ENCODE measurements around the gene POLN.
A peak's percentile ranks its signal among the peaks of the same experiment; 100 is the strongest.

The POLN gene

GRCh38 chr4:2150076-2150475 lies 91.8 kb downstream of the POLN start:
- TF ChIP-seq, protein P1, sequence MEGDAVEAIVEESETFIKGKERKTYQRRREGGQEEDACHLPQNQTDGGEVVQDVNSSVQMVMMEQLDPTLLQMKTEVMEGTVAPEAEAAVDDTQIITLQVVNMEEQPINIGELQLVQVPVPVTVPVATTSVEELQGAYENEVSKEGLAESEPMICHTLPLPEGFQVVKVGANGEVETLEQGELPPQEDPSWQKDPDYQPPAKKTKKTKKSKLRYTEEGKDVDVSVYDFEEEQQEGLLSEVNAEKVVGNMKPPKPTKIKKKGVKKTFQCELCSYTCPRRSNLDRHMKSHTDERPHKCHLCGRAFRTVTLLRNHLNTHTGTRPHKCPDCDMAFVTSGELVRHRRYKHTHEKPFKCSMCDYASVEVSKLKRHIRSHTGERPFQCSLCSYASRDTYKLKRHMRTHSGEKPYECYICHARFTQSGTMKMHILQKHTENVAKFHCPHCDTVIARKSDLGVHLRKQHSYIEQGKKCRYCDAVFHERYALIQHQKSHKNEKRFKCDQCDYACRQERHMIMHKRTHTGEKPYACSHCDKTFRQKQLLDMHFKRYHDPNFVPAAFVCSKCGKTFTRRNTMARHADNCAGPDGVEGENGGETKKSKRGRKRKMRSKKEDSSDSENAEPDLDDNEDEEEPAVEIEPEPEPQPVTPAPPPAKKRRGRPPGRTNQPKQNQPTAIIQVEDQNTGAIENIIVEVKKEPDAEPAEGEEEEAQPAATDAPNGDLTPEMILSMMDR (IDR thresholded peaks at IDR 0.05; ENCODE audit: low read depth, low read length) = no peak
- H3K4me3 ChIP-seq (replicated peaks in 1 of 2; ENCODE audit: low read depth in 2 of 2, low read length in 2 of 2) = no peak overlapping the region
- no peak for DNase-seq (ENCODE audit: low read depth in 2 of 2)

DNA sequence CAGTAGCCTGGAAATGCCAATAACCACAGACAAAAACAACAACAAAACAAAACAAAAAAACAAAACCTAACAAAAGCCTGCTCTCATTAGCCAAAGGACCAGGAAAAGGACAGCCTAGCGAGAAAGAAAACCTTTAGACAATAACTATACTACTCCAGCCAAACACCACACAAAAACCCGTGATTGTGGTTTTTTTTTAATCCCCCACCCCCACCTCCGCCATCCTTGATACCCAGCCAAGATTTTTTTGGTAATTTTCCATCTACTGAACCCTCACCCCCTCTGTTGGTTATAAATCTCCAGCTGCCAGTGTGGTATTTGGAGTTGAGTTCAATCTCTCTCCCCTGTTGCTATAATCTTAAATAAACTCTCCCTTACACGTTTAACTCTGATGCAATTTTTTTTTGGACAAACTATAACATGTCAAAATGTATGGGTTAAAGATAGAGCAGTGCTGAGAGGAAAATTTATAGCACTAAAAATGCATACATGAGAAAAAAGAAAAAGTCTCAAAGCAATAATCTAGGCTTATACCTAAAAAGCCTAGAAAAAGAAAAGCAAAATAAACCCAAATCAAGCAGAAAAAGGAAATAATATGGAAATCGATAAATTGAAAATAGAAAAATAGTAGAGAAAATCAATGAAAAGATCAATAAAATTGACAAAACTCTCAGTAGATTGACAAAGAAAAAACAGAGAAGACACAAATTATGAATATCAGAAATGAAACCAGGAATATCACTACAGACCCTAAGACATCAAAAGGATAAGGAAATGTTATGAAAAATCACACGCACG lies 99.1 kb downstream of the POLN start:
- TF ChIP-seq, protein P1 (IDR thresholded peaks at IDR 0.05; ENCODE audit: low read depth, low read length) = no peak
- peak; percentile 8 to 54 for DNase-seq (ENCODE audit: low read depth in 2 of 2)
- H3K4me3 ChIP-seq (replicated peaks in 1 of 2; ENCODE audit: low read depth in 2 of 2, low read length in 2 of 2) = no peak overlapping the region

- DNase-seq (ENCODE audit: low read depth in 2 of 2) = peak in 1 of 2 donors; percentile 40
- TF ChIP-seq, protein P1 (IDR thresholded peaks at IDR 0.05; ENCODE audit: low read depth, low read length) = no peak
- H3K4me3 ChIP-seq (replicated peaks in 1 of 2; ENCODE audit: low read depth in 2 of 2, low read length in 2 of 2) = no peak overlapping the region
Observed at GRCh38 chr4:2141762-2142451, 100.0 kb downstream of the POLN start.

DNA sequence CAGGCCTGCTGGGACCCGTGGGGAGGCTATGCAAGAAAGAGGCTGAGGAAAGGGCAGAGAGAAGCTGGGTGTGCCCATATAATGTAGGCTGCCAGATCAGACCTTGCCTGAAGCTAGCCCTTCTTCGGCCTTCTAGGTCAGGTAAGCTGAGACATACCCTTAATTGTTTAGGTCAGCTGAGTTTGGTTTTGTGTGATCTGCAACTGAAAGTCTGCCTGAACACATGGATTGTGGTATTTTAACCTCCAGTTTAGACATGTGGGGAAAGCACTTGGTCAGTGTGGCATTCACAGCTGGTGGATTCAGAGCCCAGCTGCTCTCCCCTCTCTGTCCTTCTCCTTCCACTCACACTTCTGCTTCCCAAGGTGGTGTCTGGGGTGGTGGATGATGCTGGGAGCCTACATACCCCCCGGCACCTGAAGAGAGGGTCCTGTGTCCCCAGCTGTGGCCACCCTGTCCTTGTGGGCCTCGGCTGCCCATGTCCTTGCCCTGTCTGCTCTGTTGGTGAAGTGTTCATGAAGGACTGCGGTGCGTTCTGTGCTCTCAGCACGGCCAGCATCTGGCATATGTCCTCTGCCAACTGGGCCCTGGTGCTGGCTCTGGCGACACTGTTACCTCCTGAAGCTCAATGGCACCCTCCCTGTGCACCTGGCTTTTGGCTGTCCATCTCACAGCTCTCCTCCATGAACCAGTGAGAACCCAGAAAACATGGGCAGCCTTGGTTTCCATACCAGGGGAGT lies 100.7 kb downstream of the POLN start:
- DNase-seq (ENCODE audit: low read depth in 2 of 2) = no peak
- TF ChIP-seq, protein P1 (IDR thresholded peaks at IDR 0.05; ENCODE audit: low read depth, low read length) = no peak
- H3K4me3 ChIP-seq (replicated peaks in 1 of 2; ENCODE audit: low read depth in 2 of 2, low read length in 2 of 2) = no peak overlapping the region

GRCh38 chr4:2138846-2139500 lies 102.9 kb downstream of the POLN start:
- DNase-seq (ENCODE audit: low read depth in 2 of 2) = no peak
- no peak overlapping the region for H3K4me3 ChIP-seq (replicated peaks in 1 of 2; ENCODE audit: low read depth in 2 of 2, low read length in 2 of 2)
- TF ChIP-seq, protein P1 (IDR thresholded peaks at IDR 0.05; ENCODE audit: low read depth, low read length) = no peak

DNA sequence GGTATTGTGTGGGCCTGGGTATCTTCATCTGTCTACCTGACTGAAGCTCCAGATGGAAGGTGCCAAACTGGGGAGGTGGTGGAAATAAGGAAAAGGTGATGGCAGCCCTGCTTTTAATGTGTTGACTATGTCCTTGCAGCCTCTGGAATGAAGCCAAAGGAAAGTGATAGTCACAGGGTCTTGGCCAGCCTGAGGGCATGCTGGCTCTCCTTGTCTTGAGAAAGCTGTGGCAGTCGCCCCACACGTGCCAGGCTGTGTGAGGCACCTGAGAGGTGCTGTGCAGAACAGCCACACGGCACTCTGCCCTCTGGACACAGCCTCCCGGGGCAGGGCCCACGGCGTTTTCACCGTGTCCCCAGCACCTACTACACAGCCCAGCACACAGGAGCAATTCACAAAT lies 105.2 kb downstream of the POLN start:
- TF ChIP-seq, protein P1 (IDR thresholded peaks at IDR 0.05; ENCODE audit: low read depth, low read length) = no peak
- no peak for DNase-seq (ENCODE audit: low read depth in 2 of 2)
- H3K4me3 ChIP-seq (replicated peaks in 1 of 2; ENCODE audit: low read depth in 2 of 2, low read length in 2 of 2) = no peak overlapping the region

All from cardiac fibroblast (primary cell).